Astrocyte (in vitro differentiated cells and primary cell): Measurements from ENCODE around the gene ANKRD39.

Experiments
- EZH2 ChIP-seq: IDR thresholded peaks from 2 replicates; pipeline ENCODE4 v1.6.1; 2012; ENCODE audit warnings: mild to moderate bottlenecking, low read length, inconsistent platforms; ENCODE audit not compliant: insufficient read depth
- TF ChIP-seq, protein P1 (sequence below): IDR thresholded peaks from 2 replicates; pipeline ENCODE4 v1.5.1; 2011; ENCODE audit warnings: low read depth, mild to moderate bottlenecking, inconsistent platforms, low read length, moderate library complexity; ENCODE audit not compliant: insufficient read depth

DNA sequence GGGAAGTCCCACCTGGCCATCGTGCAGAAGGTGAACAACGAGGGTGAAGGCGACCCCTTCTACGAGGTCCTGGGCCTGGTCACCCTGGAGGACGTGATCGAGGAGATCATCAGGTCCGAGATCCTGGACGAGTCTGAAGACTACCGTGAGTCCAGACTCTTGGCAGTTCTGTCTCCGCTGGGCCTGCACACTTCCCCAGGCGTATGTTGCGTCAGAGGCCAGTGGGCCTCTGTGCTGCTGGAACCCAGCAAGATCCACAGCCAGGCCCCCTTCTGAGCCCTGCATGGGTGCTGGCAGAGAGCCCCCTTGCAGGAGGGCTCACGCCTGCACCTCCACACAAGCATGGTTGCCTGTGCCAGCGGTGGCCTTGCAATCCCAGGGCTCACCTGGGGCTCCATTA is 32.8 kb downstream of the ANKRD39 start:
- TF ChIP-seq, protein P1, sequence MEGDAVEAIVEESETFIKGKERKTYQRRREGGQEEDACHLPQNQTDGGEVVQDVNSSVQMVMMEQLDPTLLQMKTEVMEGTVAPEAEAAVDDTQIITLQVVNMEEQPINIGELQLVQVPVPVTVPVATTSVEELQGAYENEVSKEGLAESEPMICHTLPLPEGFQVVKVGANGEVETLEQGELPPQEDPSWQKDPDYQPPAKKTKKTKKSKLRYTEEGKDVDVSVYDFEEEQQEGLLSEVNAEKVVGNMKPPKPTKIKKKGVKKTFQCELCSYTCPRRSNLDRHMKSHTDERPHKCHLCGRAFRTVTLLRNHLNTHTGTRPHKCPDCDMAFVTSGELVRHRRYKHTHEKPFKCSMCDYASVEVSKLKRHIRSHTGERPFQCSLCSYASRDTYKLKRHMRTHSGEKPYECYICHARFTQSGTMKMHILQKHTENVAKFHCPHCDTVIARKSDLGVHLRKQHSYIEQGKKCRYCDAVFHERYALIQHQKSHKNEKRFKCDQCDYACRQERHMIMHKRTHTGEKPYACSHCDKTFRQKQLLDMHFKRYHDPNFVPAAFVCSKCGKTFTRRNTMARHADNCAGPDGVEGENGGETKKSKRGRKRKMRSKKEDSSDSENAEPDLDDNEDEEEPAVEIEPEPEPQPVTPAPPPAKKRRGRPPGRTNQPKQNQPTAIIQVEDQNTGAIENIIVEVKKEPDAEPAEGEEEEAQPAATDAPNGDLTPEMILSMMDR = no peak
- no peak for TF ChIP-seq EZH2
